ENCODE data around the gene ZNF784.
A peak's percentile ranks its signal among the peaks of the same experiment; 100 is the strongest.

ZNF784 gene

GRCh38 chr19:55642153-55643002, 18.0 kb upstream of the ZNF784 start:
- DNase-seq, result peak; percentile 46

DNA sequence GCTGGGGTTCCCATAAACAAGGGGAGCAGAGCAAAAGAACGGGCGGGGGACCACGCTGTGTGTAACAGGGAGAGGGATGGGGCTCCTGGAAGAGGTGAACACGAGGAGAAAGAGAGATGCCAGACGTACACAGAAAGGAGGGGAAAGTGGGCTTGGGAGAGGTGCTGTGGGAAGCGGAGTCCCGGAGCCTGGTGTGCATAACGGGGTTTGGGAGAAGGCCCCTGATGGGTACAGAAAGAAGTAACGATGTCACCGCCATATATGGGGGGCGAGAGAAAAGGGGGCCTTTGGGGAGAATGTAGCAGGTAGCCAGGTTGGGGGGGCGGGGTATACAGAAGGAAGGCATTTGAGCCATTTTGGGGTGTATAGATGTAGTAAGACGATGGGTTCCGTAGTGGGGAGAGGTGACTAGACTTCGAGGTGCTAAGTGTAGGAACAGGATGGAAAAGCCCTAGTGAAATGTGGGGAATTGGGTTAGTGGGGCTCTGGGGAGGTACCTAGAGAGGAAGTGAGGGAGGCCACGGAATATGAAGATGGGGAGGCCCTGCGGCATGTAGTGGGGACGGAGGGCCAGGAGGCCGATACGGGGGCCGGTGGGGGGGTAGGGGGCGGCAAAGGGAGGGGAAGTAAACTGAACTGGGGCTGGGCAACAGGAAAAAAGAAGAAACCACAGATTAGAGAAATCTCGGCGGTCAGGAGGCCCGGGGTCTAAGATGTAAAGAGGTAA, 17.2 kb upstream of the ZNF784 start:
- DNase-seq, result peak; percentile 37

DNA sequence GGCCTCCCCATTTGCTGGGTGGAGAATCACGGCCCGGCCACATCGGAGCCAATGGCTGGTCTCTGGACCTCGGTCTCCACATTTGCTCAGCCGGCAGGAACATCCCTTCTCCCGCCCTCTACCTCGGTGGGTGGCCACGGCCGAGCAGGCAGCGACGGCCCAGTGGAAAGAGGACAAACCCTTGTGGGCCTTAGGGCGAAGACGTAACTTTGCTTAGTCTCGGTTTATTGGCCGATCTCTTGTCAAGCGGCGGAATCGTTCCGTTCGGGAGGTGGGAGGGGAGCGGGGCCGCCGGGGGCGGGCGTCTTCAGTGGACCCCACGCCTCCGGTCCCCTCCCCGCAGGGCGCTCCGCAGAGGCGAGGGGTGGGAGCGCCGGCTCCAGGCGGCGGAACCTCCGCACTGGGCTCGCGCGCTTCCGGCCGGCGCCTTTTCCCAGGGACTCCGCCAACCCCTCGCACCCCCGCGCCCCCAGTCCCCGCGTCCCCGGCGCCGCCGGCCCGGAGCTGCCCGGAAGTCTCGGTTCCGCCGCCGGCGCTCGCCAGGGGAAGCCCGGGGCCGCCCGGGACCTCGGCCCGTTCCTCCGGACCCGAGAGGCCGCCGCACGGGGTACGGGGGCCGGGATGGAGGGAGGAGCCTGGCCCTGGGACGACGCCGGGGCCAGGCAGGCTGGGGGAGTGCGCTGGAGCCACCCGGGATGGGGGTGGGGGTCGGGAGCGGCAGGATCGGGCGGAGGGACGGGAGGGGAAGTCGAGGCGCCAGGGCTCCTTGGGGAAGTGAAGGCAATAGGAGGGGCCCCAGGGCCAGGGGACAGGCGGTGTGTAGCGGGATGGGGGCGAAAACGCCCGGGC, 16.4 kb upstream of the ZNF784 start, which contains the start of gene ZNF580:
ZNF580 (plus strand) TSS at position 426 of the 849 bp plus-strand sequence. CDS start 1,507 bp downstream, outside the sequence.
- DNase-seq, result peak; percentile 72

GRCh38 chr19:55640043-55640576, 15.7 kb upstream of the ZNF784 start:
- DNase-seq, result peak; percentile 62

GRCh38 chr19:55638864-55639359, 14.5 kb upstream of the ZNF784 start:
- DNase-seq, result peak; percentile 48

- DNase-seq, result no peak
These were observed 13.2 kb upstream of the ZNF784 start for GRCh38 chr19:55637534-55637933.

DNA sequence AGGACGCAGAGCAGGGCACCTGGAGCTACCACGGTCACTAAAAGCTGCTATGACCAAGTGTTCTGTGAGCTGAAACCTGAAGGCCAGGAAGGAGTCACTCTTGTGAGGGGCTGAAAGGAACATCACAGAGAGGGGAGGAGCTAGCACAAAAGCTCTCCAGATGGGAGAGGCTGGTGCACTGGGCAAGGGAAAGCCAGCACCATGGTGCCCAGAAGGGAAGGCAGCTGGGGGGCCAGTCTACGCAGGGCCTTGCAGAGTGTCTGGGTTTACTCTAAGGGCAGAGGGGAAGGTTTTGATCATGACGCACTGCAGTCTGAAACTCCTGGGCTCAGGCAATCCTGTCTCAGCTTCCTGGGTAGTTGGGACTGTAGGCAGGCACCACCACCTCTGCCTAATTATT, 12.4 kb upstream of the ZNF784 start:
- DNase-seq, result no peak

- no peak for DNase-seq
These were observed 11.6 kb upstream of the ZNF784 start for GRCh38 chr19:55635856-55636440.

GRCh38 chr19:55635334-55635717, 11.0 kb upstream of the ZNF784 start:
- DNase-seq, result no peak

- DNase-seq, result no peak
These were observed 9.5 kb upstream of the ZNF784 start for GRCh38 chr19:55633861-55634260.

- peak; percentile 78 for DNase-seq
These were observed 8.1 kb upstream of the ZNF784 start for GRCh38 chr19:55632463-55632834.

GRCh38 chr19:55626350-55626749, 2.0 kb upstream of the ZNF784 start:
- DNase-seq, result no peak

GRCh38 chr19:55625004-55625326, 599 bp upstream of the ZNF784 start:
- no peak for DNase-seq

DNA sequence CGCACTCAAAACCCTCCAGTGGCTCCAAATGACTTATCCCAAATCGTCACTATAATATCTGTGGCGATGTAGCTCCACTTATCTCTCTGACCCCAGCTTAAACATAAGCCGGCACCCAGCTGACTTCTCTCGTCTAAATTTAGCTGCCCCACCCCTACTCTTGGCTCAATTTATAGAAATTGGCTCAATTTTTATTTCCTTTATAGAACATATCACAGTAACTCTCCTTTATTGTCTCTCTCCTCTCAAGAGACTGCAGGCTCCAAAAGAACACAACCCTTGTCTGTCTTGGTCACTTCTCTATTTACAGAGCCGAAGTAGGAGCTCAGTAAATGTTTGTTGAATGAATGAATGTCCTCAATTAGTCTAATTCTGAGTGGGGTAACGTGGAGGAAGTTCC, 805 bp downstream of the ZNF784 start:
- no peak for DNase-seq

GRCh38 chr19:55623130-55623529, 1.2 kb downstream of the ZNF784 start:
- DNase-seq, result no peak

DNA sequence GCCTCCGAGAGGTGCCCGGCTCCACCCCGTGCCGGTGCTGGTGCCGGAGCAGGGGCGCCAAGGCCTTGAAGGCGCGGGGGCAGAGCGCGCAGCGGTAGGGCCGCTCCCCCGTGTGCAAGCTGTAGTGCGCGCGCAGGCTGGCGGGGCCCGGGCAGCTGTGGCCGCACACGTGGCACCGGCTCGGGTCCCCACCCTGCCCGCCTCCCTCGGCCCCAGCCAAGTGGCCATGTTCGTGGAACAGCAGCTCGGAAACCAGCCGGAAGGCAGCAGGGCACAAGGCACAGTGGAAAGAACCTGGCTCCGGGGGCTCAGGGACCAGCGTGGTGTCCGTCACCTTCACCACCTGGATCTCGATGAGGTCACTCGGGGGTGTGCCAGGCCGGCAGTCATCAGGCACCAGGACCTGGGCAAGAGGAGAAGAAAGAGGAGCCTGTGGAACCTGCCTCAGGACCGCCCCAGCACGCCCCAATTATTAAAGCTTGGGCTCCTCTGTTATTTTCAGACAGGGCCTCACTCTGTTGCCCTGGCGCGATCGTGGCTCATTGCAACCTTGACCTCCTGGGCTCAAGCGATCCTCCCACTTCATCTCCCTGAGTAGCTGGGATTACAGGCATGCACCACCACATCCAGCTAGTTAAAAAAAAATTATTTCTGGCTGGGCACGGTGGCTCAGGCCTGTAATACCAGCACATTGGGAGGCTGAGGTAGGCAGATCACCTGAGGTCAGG, 2.0 kb downstream of the ZNF784 start:
- no peak for DNase-seq

GRCh38 chr19:55621673-55622231, 2.6 kb downstream of the ZNF784 start:
- DNase-seq, result no peak

GRCh38 chr19:55621205-55621672, 3.1 kb downstream of the ZNF784 start:
- DNase-seq, result no peak

- DNase-seq, result no peak
These were observed 3.8 kb downstream of the ZNF784 start for GRCh38 chr19:55620410-55621204.

GRCh38 chr19:55619286-55619685, 5.1 kb downstream of the ZNF784 start:
- DNase-seq, result no peak
